Naive B cell (primary cell): Measurements from ENCODE around the gene TTLL4. TPM values are rescaled to one million over a fixed set of nuclear protein-coding genes. Genes with fewer than 3 reads are reported as not detected.

Source experiments
- ATAC-seq, 2 donors: fragments of 150-1000 bp; cut with Tn5 transposase; 2 replicates each; pipeline ENCODE4 v1.10.0; 2021; ENCODE audit warnings: low read depth in 2 of 2, mild to moderate bottlenecking in 2 of 2, moderate library complexity in 2 of 2
- DNase-seq: peaks from one replicate; pipeline ENCODE4 v3.0.0; 2022
- H3K27ac Mint-ChIP-seq, 6 donors: one replicate each; pipeline ENCODE4 v1.8.0; 2020 to 2022; ENCODE audit warnings: mild to moderate bottlenecking in 6 of 6, mixed read lengths in 6 of 6, moderate library complexity in 5 of 6, inconsistent platforms in 2 of 6
- H3K27me3 Mint-ChIP-seq, 3 donors: one replicate each; pipeline ENCODE4 v1.8.0; 2021 to 2022; ENCODE audit warnings: mixed read lengths in 3 of 3, mild to moderate bottlenecking in 1 of 3
- H3K36me3 Mint-ChIP-seq, 2 donors: one replicate each; pipeline ENCODE4 v1.8.0; 2020 to 2022; ENCODE audit warnings: mixed read lengths in 2 of 2, inconsistent platforms in 1 of 2, mild to moderate bottlenecking in 1 of 2
- H3K4me1 Mint-ChIP-seq, 3 donors: one replicate each; pipeline ENCODE4 v1.8.0; 2020 to 2022; ENCODE audit warnings: mixed read lengths in 3 of 3, inconsistent platforms in 1 of 3, mild to moderate bottlenecking in 1 of 3, moderate library complexity in 1 of 3
- H3K4me3 Mint-ChIP-seq, 8 donors: one replicate each; pipeline ENCODE4 v1.8.0; 2020 to 2022; ENCODE audit warnings: mild to moderate bottlenecking in 8 of 8, mixed read lengths in 8 of 8, moderate library complexity in 8 of 8, inconsistent platforms in 2 of 8
- H3K9me3 Mint-ChIP-seq, 7 donors: one replicate each; pipeline ENCODE4 v1.8.0; 2020 to 2022; ENCODE audit warnings: mixed read lengths in 7 of 7, mild to moderate bottlenecking in 5 of 7, inconsistent platforms in 2 of 7, moderate library complexity in 1 of 7
- polyA plus RNA-seq, 6 donors: library from polyadenylated mRNA; unstranded; fragments of 300-500 nt; fragmentation: Illumina TruSeq; gene quantifications; one replicate each; pipeline ENCODE4 v1.2.3, GENCODE V29; 2021; ENCODE audit warnings: low read depth in 6 of 6

The TTLL4 gene
- polyA plus RNA-seq, 6 donors from 2014 or later = 3.4 to 9.3 (median 6.0) TPM; not detected in 1

DNA sequence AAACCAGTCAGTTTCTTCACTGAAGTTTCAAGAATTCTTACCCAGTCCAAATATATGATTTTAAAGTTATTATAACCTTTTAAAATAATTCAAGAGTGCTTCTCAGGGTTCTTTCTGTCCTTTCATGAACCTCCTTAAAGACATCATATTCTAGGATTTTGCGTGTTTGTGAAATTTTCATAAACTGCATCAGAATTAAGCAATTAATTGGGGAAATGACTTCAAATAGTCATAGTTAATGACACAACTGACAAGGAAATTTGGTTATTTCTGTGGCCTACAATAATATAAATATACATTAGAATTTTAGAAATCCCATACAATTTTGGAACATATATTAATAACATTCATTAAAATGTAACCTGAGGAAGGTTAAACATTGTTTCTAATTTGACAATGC, 81.8 kb downstream of the TTLL4 start:
- H3K4me1 Mint-ChIP-seq = no peaks in the 10 kb centered on the region
- no peaks in the 10 kb centered on the region for H3K9me3 Mint-ChIP-seq

DNA sequence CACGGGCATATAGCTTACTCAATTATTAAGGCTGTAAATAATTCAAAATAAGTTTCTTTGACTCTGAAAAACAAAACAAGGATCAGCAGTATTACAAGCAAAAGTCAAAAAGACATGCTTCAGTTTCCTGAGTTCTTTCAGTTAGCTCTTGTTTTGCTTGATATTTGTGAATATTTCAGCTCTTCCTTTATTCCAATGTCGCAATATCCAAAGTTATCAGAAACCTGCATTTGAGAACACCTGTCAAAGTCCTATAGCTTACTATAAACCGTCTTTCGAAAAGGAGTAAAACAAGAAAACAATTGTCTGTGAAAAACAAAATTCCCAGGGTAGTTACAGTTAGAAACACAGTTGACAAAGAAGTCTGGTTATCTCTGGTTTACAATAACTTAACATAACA, 86.1 kb downstream of the TTLL4 start:
- Mint-ChIP-seq H3K4me1 (peaks cover 0 to 2% (median 0%) of the 10 kb centered on the region in 3 donors), H3K9me3 (peaks cover 0 to 2% (median 0%) of the 10 kb centered on the region in 7 donors)

More for the DNA sequence above, 81.8 kb downstream of the TTLL4 start:
- ATAC-seq (no peak), DNase-seq (no peak)
- Mint-ChIP-seq H3K27me3 (peaks cover 30 to 48% (median 33%) of the 10 kb centered on the region in 3 donors), H3K4me3 (no peak overlapping the region), H3K36me3 (peaks cover 0 to 3% of the 10 kb centered on the region in 2 donors), H3K27ac (no peak overlapping the region)

DNA sequence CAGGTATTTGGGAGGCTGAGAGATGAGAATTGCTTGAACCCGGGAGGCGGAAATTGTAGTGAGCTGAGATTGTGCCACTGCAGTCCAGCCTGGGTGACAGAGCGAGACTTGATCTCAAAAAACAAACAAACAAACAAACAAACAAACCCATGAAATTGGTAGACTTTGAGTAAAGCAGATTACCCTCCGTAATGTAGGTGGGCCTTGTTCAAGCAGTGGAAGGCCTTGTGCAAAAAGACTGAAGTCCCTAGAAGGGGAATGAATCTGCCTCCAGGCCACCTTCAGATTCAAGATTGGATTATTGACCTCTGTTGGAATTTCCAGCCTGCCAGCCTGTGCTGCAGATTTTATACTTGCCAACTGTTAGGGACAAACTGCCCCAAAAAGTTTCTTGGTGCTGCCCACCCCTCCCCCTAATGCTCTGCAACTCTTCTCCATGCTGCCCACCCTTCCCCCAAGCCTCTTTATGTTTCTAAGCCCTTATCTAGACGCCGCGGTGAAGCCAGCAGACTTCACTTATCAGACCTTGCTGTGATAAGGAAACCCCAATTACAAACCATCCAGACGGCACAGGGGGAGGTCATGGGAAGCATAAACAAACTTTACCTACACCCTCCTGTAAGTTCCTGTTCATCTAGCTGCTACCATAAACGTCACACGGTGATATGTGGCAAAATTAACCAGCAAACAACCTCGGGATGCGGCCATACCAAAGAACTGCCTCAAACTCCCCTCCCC, 88.3 kb downstream of the TTLL4 start:
- peaks cover 26 to 38% (median 27%) of the 10 kb centered on the region in 3 donors for H3K27me3 Mint-ChIP-seq
- no peak overlapping the region for H3K4me3 Mint-ChIP-seq
- peaks cover 0 to 2% (median 0%) of the 10 kb centered on the region in 7 donors for H3K9me3 Mint-ChIP-seq
- DNase-seq = no peak
- H3K36me3 Mint-ChIP-seq = no peaks in the 10 kb centered on the region
- no peak for ATAC-seq
- H3K4me1 Mint-ChIP-seq = peaks cover 0 to 2% (median 0%) of the 10 kb centered on the region in 3 donors
- H3K27ac Mint-ChIP-seq = peak overlapping the region in 1 of 6 donors; percentile 47

More for the DNA sequence above, 86.1 kb downstream of the TTLL4 start:
- Mint-ChIP-seq H3K27ac (no peak overlapping the region), H3K36me3 (no peaks in the 10 kb centered on the region), H3K27me3 (peaks cover 24 to 42% (median 28%) of the 10 kb centered on the region in 3 donors), H3K4me3 (no peak overlapping the region)
- DNase-seq = no peak
- ATAC-seq = no peak

DNA sequence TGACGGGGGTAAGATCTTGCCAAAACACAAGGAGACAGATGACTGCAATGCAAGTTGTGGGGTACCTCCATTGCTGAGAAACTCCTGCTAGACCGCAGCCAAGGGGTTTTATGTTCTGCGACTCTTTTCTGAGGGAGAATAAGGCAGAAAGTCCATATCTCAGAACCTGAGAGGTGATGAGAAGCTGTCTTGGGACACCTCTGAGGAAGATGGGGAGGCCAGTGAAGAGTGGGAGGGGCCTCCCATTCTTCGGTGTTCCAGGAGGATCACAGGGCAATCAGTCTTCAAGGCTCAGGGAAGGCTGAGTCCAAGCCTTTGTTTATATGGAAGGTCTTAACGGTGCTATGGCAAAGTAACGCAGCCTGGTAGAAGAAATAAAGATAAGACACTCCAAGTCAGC, 89.4 kb downstream of the TTLL4 start:
- DNase-seq (no peak), ATAC-seq (no peak)
- peaks cover 0 to 12% (median 10%) of the 10 kb centered on the region in 7 donors for H3K9me3 Mint-ChIP-seq
- no peak overlapping the region for H3K27ac Mint-ChIP-seq
- peaks cover 0 to 2% (median 0%) of the 10 kb centered on the region in 3 donors for H3K4me1 Mint-ChIP-seq
- no peak overlapping the region for H3K4me3 Mint-ChIP-seq
- H3K36me3 Mint-ChIP-seq = peaks cover 3 to 4% of the 10 kb centered on the region in 2 donors
- peaks cover 20 to 42% (median 35%) of the 10 kb centered on the region in 3 donors for H3K27me3 Mint-ChIP-seq

DNA sequence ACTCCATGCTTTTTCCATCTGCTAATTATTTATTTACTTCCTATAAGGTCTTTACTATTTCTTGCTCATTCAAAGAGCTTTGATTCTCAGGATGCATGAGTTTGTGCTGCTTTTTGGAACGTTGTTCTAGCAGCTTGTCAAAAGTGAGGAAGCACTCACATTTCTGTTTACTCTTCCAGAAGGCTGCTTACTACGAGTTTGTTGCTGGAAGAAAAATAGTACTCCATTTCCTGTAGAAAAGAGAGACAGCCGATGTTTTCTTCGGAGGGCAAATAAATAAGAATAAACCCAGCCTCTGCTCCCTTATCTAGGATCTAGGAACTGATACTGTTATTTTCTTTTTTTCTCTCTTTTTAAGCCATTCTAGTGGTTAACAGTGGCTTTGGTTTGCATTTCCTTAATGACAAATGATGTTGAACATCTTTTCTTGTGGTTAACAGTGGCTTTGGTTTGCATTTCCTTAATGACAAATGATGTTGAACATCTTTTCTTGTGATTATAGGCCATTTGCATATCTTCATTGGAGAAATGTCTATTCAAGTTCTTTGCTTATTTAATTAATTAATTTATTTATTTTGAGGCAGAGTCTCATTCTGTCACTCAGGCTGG, 91.9 kb downstream of the TTLL4 start:
- no peak for DNase-seq
- H3K4me1 Mint-ChIP-seq = peaks cover 0 to 2% (median 0%) of the 10 kb centered on the region in 3 donors
- no peak overlapping the region for H3K27ac Mint-ChIP-seq
- H3K4me3 Mint-ChIP-seq = no peak overlapping the region
- peaks cover 8 to 10% of the 10 kb centered on the region in 2 donors for H3K36me3 Mint-ChIP-seq
- peak in 1 of 2 donors; percentile 30 for ATAC-seq
- H3K9me3 Mint-ChIP-seq = peaks cover 2 to 19% (median 13%) of the 10 kb centered on the region in 7 donors
- peaks cover 24 to 48% (median 37%) of the 10 kb centered on the region in 3 donors for H3K27me3 Mint-ChIP-seq

DNA sequence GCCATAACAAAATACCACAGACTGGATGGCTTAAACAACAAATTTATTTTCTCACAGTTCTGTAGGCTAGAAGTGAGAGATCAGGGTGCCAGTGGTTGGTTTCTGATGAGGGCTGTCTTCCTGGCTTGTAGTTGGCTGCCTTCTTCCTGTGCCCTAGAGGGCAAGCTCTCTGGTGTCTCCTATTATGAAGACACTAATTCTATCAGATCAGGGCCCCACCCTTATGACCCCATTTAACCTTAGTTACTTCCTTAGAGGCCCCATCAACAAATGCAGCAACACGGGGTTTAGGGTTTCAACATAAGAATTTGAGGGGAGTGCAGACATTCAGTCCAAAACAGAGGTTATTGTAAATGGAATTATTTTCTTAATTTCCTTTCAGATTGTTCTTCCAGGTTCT, 94.2 kb downstream of the TTLL4 start:
- Mint-ChIP-seq H3K4me3 (no peak overlapping the region), H3K4me1 (peaks cover 0 to 2% (median 0%) of the 10 kb centered on the region in 3 donors), H3K9me3 (peaks cover 2 to 19% (median 13%) of the 10 kb centered on the region in 7 donors), H3K27ac (no peak overlapping the region), H3K36me3 (peaks cover 8 to 10% of the 10 kb centered on the region in 2 donors), H3K27me3 (peaks cover 26 to 48% (median 39%) of the 10 kb centered on the region in 3 donors)
- DNase-seq (no peak), ATAC-seq (no peak)

Other genes starting within 250 kb of the TTLL4 start
- 10 to 100 TPM in 5 of 6 donors, 1 to 10 TPM in 1; 3.0 to 19.1 (median 12.3) TPM for gene USP37, start 142.5 kb upstream of the TTLL4 start, polyA plus RNA-seq
- gene CNOT9, start 142.0 kb upstream of the TTLL4 start, polyA plus RNA-seq = 10 to 100 TPM; 10.9 to 21.9 (median 16.9) TPM
- under 1 TPM in 1 of 6 donors, not detected in 5; 0.21 TPM for gene PLCD4, start 102.9 kb upstream of the TTLL4 start, polyA plus RNA-seq
- gene ZNF142, start 51.2 kb upstream of the TTLL4 start, polyA plus RNA-seq = 10 to 100 TPM in 1 of 6 donors, 1 to 10 TPM in 4, not detected in 1; 4.8 to 24.9 (median 5.9) TPM
- gene BCS1L, start 51.2 kb upstream of the TTLL4 start, polyA plus RNA-seq = 10 to 100 TPM; 16.8 to 30.2 (median 23.0) TPM
- gene RNF25, start 38.8 kb upstream of the TTLL4 start, polyA plus RNA-seq = 10 to 100 TPM; 16.9 to 30.6 (median 20.0) TPM
- gene STK36, start 38.7 kb upstream of the TTLL4 start, polyA plus RNA-seq = 1 to 10 TPM; 2.0 to 5.9 (median 3.3) TPM
- gene CYP27A1, start 71.3 kb downstream of the TTLL4 start, polyA plus RNA-seq = under 1 TPM in 5 of 6 donors, not detected in 1; 0.17 to 0.68 (median 0.28) TPM
- not detected for gene PRKAG3, start 121.0 kb downstream of the TTLL4 start, polyA plus RNA-seq
- under 1 TPM in 4 of 6 donors, not detected in 2; 0.44 to 0.79 (median 0.57) TPM for gene WNT6, start 149.0 kb downstream of the TTLL4 start, polyA plus RNA-seq
- 10 to 100 TPM in 3 of 6 donors, 1 to 10 TPM in 3; 6.4 to 23.9 (median 10.7) TPM for gene WNT10A, start 170.0 kb downstream of the TTLL4 start, polyA plus RNA-seq
- not detected for gene CDK5R2, start 248.8 kb downstream of the TTLL4 start, polyA plus RNA-seq